A673 (cell line): ENCODE results near the gene SPATA4. TPM values are rescaled to one million over a fixed set of nuclear protein-coding genes. Genes with fewer than 3 reads are reported as not detected.

Experiments
- BruUV-seq: library from RNA; stranded (reverse); fragments of 400-500 nt; replicated peaks from 2 replicates; lab custom pipeline; 2021; lab: Mats Ljungman, UMichigan
- CTCF ChIA-PET: fragments of 300-600 bp; sonication (Branson Sonifier 250); formaldehyde crosslinking; loops from one replicate; lab custom pipeline; 2022; ENCODE audit warnings: antibody characterized with exemption; lab: Charles Lee
- POLR2A ChIA-PET: fragments of 300-600 bp; sonication (Branson Sonifier 250); formaldehyde crosslinking; loops from one replicate; lab custom pipeline; 2022; ENCODE audit warnings: antibody characterized with exemption; ENCODE audit not compliant: low non-redundant PET; lab: Charles Lee
- DNase-seq: peaks from one replicate; pipeline ENCODE4 v3.0.0-alpha.2; 2015; ENCODE audit warnings: low spot score
- H3K27ac ChIP-seq: fragments of 200-600 bp; sonication (generic); 2 replicates; pipeline ENCODE4 v1.5.1; 2016; ENCODE audit warnings: mixed run types, low read depth, mild to moderate bottlenecking, mixed read lengths, antibody characterized with exemption, low read length; ENCODE audit not compliant: poor library complexity, severe bottlenecking
- H3K27me3 ChIP-seq: fragments of 200-600 bp; sonication (generic); replicated peaks from 2 replicates; pipeline ENCODE4 v1.6.1; 2017; ENCODE audit warnings: mixed run types, low read depth, mild to moderate bottlenecking, mixed read lengths, antibody characterized with exemption, low read length; ENCODE audit not compliant: insufficient read depth, poor library complexity
- H3K36me3 ChIP-seq: fragments of 200-600 bp; sonication (generic); 2 replicates; pipeline ENCODE4 v1.6.1; 2016; ENCODE audit warnings: mixed run types, mild to moderate bottlenecking, mixed read lengths, antibody characterized with exemption, low read length; ENCODE audit not compliant: insufficient read depth, poor library complexity, severe bottlenecking
- H3K4me1 ChIP-seq: fragments of 200-600 bp; sonication (generic); 2 replicates; pipeline ENCODE4 v1.6.1; 2017; ENCODE audit warnings: mixed run types, mild to moderate bottlenecking, mixed read lengths, antibody characterized with exemption, low read length; ENCODE audit not compliant: insufficient read depth, poor library complexity, severe bottlenecking
- H3K4me3 ChIP-seq: fragments of 200-600 bp; sonication (generic); 2 replicates; pipeline ENCODE4 v1.5.1; 2016; ENCODE audit warnings: low read depth, mixed run types, mild to moderate bottlenecking, mixed read lengths, low read length; ENCODE audit not compliant: poor library complexity, severe bottlenecking
- H3K9me3 ChIP-seq: fragments of 200-600 bp; sonication (generic); 2 replicates; pipeline ENCODE4 v1.6.1; 2016; ENCODE audit warnings: mixed run types, low read depth, mild to moderate bottlenecking, mixed read lengths, antibody characterized with exemption, low read length; ENCODE audit not compliant: poor library complexity, severe bottlenecking
- CTCF ChIP-seq: fragments of 300-800, 200-600 bp; sonication (generic); conservative IDR thresholded peaks from 2 replicates; pipeline ENCODE4 v1.5.1; 2017; ENCODE audit warnings: low read depth, mild to moderate bottlenecking, antibody characterized with exemption, low read length, moderate library complexity, mixed read lengths
- EZH2 ChIP-seq: fragments of 200-600 bp; sonication (generic); IDR thresholded peaks from 2 replicates; pipeline ENCODE4 v1.6.1; 2017; ENCODE audit warnings: borderline replicate concordance, low read depth, mild to moderate bottlenecking, mixed read lengths, antibody characterized with exemption, low read length; ENCODE audit not compliant: poor library complexity, severe bottlenecking
- intact Hi-C: fragments of 100-400 bp; cut with micrococcal nuclease; formaldehyde crosslinking; loops from one replicate; pipeline ENCODE4 v1.10.0; 2022; ENCODE audit not compliant: unreplicated experiment
- total RNA-seq: library from RNA; stranded (reverse); gene quantifications from 2 replicates; pipeline ENCODE4 v1.2.3, GENCODE V29; 2021

The SPATA4 gene
- total RNA-seq, 1 experiment from 2014 or later = not detected

GRCh38 chr4:176150704-176151103 lies 44.7 kb downstream of the SPATA4 start:
- Histone ChIP-seq H3K4me3 (no peak overlapping the region), H3K9me3 (no peaks in the 10 kb centered on the region), H3K27ac (no peak overlapping the region), H3K27me3 (no peaks in the 10 kb centered on the region), H3K36me3 (no peaks in the 10 kb centered on the region), H3K4me1 (no peaks in the 10 kb centered on the region)
- DNase-seq = no peak
- ChIA-PET CTCF (interaction anchor here (1.0 kb wide), 1 partner anchor 190 kb away, joined by 8 read pairs; no protein-coding TSS in a partner anchor), POLR2A (no interaction called here)
- no TSS peak for BruUV-seq
- TF ChIP-seq EZH2 (no peak), CTCF (no peak)
- intact Hi-C loops = loop anchor here (5.0 kb wide), 1 partner anchor 192 kb away; no protein-coding TSS in a partner anchor

GRCh38 chr4:176150356-176150682 lies 45.1 kb downstream of the SPATA4 start:
- no peaks in the 10 kb centered on the region for H3K9me3 ChIP-seq
- ChIA-PET POLR2A (no interaction called here), CTCF (interaction anchor here (1.0 kb wide), 1 partner anchor 191 kb away, joined by 8 read pairs; no protein-coding TSS in a partner anchor)
- H3K4me3 ChIP-seq = no peak overlapping the region
- TF ChIP-seq EZH2 (no peak), CTCF (peak; percentile 37; the same call in 1 of the 2 replicates)
- H3K27me3 ChIP-seq = no peaks in the 10 kb centered on the region
- H3K36me3 ChIP-seq = no peaks in the 10 kb centered on the region
- peak; percentile 6 for DNase-seq
- intact Hi-C loops = loop anchor here (5.0 kb wide), 1 partner anchor 192 kb away; no protein-coding TSS in a partner anchor
- no TSS peak for BruUV-seq
- no peaks in the 10 kb centered on the region for H3K4me1 ChIP-seq
- H3K27ac ChIP-seq = no peak overlapping the region

- Histone ChIP-seq H3K4me1 (no peaks in the 10 kb centered on the region), H3K9me3 (no peaks in the 10 kb centered on the region), H3K27ac (no peak overlapping the region), H3K27me3 (no peaks in the 10 kb centered on the region), H3K36me3 (no peaks in the 10 kb centered on the region), H3K4me3 (no peak overlapping the region)
- ChIA-PET CTCF (interaction anchor here (1.0 kb wide), 1 partner anchor 191 kb away, joined by 8 read pairs; no protein-coding TSS in a partner anchor), POLR2A (no interaction called here)
- intact Hi-C loops = loop anchor here (5.0 kb wide), 1 partner anchor 192 kb away; no protein-coding TSS in a partner anchor
- no peak for DNase-seq
- BruUV-seq = no TSS peak
- no peak for TF ChIP-seq EZH2
- TF ChIP-seq CTCF = no peak
Observed at GRCh38 chr4:176149680-176150355, 45.6 kb downstream of the SPATA4 start.
